ENCODE results near the gene SLC27A1. TPM values are rescaled to one million over a fixed set of nuclear protein-coding genes. Genes with fewer than 3 reads are reported as not detected.

SLC27A1 gene
- total and polyA plus RNA-seq, 10 of the 15 experiments (the other 5 are each of a cell fraction or from before 2014, with no cell fraction given) = 0.11 to 2.3 (median 1.2) TPM

DNA sequence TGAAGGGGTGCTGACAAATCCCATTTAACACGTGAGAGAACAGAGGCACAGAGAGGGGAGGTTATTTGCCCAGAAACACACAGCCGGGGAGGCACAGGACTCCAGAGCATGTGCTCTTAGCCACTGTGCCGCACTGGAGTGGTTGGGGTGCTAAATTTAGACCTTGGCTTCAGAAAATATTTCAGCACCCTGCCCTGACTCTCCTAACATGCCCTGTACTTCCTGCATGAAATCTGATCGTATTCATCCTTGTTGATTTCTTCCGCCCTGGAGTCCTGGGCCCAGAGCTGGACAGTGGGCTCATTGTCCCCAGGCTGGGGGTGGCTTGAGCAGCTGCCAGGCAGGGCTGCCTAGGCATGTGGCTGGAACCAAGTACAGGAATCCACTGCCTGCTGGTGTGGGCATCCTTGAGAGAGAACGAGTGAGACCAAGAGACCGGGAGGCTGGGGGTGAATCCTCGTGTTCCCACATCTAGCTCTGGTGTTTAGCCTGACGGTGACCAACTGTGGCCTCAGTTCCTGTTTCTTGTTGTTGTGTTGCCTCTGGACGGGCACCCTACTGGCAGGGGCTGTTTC is 5.3 kb downstream of the SLC27A1 start:
- Histone ChIP-seq H3K9ac (ENCODE audit: control insufficient read depth, insufficient read depth, low read length) (no peak overlapping the region), H2AFZ (ENCODE audit: control insufficient read depth, low read depth, low read length) (no peak overlapping the region), H3K4me3 (no peak overlapping the region), H3K79me2 (ENCODE audit: control insufficient read depth, insufficient read depth, low read length) (no peaks in the 10 kb centered on the region), H3K4me2 (ENCODE audit: control insufficient read depth, insufficient read depth) (no peak overlapping the region), H3K27ac (ENCODE audit: control insufficient read depth, insufficient read depth) (no peak overlapping the region), H4K20me1 (ENCODE audit: control insufficient read depth, insufficient read depth) (no peaks in the 10 kb centered on the region), H3K27me3 (replicated peaks in 1 of 2; ENCODE audit: control insufficient read depth in 2 of 2, insufficient read depth in 2 of 2, low read length in 1 of 2) (no peaks in the 10 kb centered on the region), H3K36me3 (ENCODE audit: control insufficient read depth in 2 of 2, insufficient read depth in 2 of 2, low read length in 1 of 2) (no peaks in the 10 kb centered on the region), H3K4me1 (ENCODE audit: control insufficient read depth, insufficient read depth, low read length) (no peaks in the 10 kb centered on the region), H3K9me3 (replicated peaks; ENCODE audit: control insufficient read depth, insufficient read depth, low read length) (no peaks in the 10 kb centered on the region)
- peak; percentile 45; the same call in 1 of the 2 replicates for TF ChIP-seq SPI1 (IDR thresholded peaks at IDR 0.05; ENCODE audit: borderline replicate concordance, insufficient read depth, low read depth, low read length)
- no peak for TF ChIP-seq PAX8 (IDR thresholded peaks at IDR 0.05)
- TF ChIP-seq, protein P1, sequence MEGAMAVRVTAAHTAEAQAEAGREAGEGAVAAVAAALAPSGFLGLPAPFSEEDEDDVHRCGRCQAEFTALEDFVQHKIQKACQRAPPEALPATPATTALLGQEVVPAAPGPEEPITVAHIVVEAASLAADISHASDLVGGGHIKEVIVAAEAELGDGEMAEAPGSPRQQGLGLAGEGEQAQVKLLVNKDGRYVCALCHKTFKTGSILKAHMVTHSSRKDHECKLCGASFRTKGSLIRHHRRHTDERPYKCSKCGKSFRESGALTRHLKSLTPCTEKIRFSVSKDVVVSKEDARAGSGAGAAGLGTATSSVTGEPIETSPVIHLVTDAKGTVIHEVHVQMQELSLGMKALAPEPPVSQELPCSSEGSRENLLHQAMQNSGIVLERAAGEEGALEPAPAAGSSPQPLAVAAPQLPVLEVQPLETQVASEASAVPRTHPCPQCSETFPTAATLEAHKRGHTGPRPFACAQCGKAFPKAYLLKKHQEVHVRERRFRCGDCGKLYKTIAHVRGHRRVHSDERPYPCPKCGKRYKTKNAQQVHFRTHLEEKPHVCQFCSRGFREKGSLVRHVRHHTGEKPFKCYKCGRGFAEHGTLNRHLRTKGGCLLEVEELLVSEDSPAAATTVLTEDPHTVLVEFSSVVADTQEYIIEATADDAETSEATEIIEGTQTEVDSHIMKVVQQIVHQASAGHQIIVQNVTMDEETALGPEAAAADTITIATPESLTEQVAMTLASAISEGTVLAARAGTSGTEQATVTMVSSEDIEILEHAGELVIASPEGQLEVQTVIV (IDR thresholded peaks at IDR 0.05; ENCODE audit: borderline replicate concordance, partially characterized antibody) = no peak
- no peak for TF ChIP-seq WRNIP1 (IDR thresholded peaks at IDR 0.05; ENCODE audit: borderline replicate concordance, low read depth, low read length)
- no peak for TF ChIP-seq NFYA (IDR thresholded peaks at IDR 0.05; ENCODE audit: borderline replicate concordance, low read depth, low read length)
- no peak for TF ChIP-seq TARDBP (IDR thresholded peaks at IDR 0.05; ENCODE audit: borderline replicate concordance)
- TF ChIP-seq, protein P2, sequence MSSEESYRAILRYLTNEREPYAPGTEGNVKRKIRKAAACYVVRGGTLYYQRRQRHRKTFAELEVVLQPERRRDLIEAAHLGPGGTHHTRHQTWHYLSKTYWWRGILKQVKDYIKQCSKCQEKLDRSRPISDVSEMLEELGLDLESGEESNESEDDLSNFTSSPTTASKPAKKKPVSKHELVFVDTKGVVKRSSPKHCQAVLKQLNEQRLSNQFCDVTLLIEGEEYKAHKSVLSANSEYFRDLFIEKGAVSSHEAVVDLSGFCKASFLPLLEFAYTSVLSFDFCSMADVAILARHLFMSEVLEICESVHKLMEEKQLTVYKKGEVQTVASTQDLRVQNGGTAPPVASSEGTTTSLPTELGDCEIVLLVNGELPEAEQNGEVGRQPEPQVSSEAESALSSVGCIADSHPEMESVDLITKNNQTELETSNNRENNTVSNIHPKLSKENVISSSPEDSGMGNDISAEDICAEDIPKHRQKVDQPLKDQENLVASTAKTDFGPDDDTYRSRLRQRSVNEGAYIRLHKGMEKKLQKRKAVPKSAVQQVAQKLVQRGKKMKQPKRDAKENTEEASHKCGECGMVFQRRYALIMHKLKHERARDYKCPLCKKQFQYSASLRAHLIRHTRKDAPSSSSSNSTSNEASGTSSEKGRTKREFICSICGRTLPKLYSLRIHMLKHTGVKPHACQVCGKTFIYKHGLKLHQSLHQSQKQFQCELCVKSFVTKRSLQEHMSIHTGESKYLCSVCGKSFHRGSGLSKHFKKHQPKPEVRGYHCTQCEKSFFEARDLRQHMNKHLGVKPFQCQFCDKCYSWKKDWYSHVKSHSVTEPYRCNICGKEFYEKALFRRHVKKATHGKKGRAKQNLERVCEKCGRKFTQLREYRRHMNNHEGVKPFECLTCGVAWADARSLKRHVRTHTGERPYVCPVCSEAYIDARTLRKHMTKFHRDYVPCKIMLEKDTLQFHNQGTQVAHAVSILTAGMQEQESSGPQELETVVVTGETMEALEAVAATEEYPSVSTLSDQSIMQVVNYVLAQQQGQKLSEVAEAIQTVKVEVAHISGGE (CRISPR knock-in tag; IDR thresholded peaks at IDR 0.05) = no peak
- WGBS (ENCODE audit: insufficient coverage, insufficient replicate concordance, low lambda C conversion rate, missing lambda C conversion rate) = 37% methylated on average over 10 of the region's 10 CpGs
- DNase-seq (ENCODE audit: low read depth, low spot score) (no peak), ATAC-seq (no peak), FAIRE-seq (no peak)
- RAD21 ChIA-PET (ENCODE audit: unreplicated experiment) = interaction anchor here (0.6 kb wide), 1 partner anchor 849 kb away, joined by 3 read pairs; no protein-coding TSS in a partner anchor
- CTCF ChIA-PET = interaction anchor here (1.0 to 1.2 kb wide), 2 partner anchors 14 to 378 kb away, joined by 3 read pairs; no protein-coding TSS in a partner anchor
- SMC1A ChIA-PET (ENCODE audit: uncharacterized antibody, unreplicated experiment) = no interaction called here
- BruUV-seq (replicated peaks) = no TSS peak
- in situ Hi-C loops (cut with MboI) (no loop called here), intact Hi-C loops (cut with micrococcal nuclease; ENCODE audit: unreplicated experiment) (no loop called here)
- POLR2A ChIA-PET = no interaction called here
